ENCODE measurements around the gene FKBP11. TPM values are rescaled to one million over a fixed set of nuclear protein-coding genes. Genes with fewer than 3 reads are reported as not detected.

Gene FKBP11
- total RNA-seq, 2 donors from 2014 or later = 30.1 to 30.7 TPM

DNA sequence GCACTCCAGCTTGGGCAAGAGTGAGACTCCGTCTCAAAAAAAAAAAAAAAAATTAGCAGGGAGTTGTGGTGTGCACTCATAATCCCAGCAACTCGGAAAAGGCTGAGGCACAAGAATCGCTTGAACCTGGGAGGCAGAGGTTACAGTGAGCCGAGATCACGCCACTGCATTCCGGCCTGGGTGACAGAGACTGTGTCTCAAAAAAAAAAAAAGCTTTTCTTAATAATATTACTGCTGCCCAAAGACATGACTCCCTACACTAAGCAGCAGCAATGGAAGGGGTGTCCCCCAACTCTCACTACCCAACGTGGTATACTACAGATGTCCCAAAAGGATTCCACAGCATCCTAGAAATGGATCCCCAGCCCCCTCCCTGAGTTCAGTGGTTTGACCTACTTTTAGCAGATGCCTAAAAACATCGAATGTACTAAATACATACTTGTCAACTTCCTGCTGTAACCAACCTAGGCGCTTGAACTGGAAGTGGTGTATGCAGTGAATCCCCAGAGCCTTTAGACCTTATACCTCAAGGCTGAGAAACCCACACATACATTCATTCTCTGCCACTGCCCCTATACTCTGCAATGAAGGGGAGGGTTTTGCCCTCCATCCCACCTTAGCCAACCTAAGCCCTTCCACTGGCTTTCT is 8.5 kb upstream of the FKBP11 start:
- TF ChIP-seq, protein P1, sequence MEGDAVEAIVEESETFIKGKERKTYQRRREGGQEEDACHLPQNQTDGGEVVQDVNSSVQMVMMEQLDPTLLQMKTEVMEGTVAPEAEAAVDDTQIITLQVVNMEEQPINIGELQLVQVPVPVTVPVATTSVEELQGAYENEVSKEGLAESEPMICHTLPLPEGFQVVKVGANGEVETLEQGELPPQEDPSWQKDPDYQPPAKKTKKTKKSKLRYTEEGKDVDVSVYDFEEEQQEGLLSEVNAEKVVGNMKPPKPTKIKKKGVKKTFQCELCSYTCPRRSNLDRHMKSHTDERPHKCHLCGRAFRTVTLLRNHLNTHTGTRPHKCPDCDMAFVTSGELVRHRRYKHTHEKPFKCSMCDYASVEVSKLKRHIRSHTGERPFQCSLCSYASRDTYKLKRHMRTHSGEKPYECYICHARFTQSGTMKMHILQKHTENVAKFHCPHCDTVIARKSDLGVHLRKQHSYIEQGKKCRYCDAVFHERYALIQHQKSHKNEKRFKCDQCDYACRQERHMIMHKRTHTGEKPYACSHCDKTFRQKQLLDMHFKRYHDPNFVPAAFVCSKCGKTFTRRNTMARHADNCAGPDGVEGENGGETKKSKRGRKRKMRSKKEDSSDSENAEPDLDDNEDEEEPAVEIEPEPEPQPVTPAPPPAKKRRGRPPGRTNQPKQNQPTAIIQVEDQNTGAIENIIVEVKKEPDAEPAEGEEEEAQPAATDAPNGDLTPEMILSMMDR (conservative IDR thresholded peaks at IDR 0.05) = no peak
- H3K4me3 ChIP-seq (ENCODE audit: low read length) = no peak overlapping the region
- no peaks in the 10 kb centered on the region for H3K4me1 ChIP-seq (ENCODE audit: control insufficient read depth, insufficient read depth, low read length)
- peaks cover 71% of the 10 kb centered on the region for H3K36me3 Mint-ChIP-seq (ENCODE audit: low read depth)
- no peaks in the 10 kb centered on the region for H3K27me3 Mint-ChIP-seq (ENCODE audit: insufficient read depth)
- H3K4me3 Mint-ChIP-seq = no peak overlapping the region
- 96 to 100% methylated on average over 4 to 9 of the region's 9 CpGs for WGBS, 2 experiments (ENCODE audit: insufficient coverage in 1 of 2, insufficient read length in 1 of 2)
- no peaks in the 10 kb centered on the region for H3K4me1 Mint-ChIP-seq
- DNase-seq = no peak
- H3K9ac ChIP-seq (ENCODE audit: extremely low read depth, low read length, poor library complexity, severe bottlenecking) = no peak overlapping the region
- peaks cover 79% of the 10 kb centered on the region for H3K36me3 ChIP-seq (ENCODE audit: control insufficient read depth, insufficient read depth, low read length)
- no peaks in the 10 kb centered on the region for H3K27me3 ChIP-seq (ENCODE audit: control insufficient read depth, insufficient read depth, low read length, poor library complexity, severe bottlenecking)
- H3K27ac ChIP-seq (ENCODE audit: low read depth, low read length) = no peak overlapping the region
- H3K9me3 Mint-ChIP-seq = no peaks in the 10 kb centered on the region
- no peaks in the 10 kb centered on the region for H3K9me3 ChIP-seq (ENCODE audit: control insufficient read depth, low read length)
- no peak overlapping the region for H3K27ac Mint-ChIP-seq

DNA sequence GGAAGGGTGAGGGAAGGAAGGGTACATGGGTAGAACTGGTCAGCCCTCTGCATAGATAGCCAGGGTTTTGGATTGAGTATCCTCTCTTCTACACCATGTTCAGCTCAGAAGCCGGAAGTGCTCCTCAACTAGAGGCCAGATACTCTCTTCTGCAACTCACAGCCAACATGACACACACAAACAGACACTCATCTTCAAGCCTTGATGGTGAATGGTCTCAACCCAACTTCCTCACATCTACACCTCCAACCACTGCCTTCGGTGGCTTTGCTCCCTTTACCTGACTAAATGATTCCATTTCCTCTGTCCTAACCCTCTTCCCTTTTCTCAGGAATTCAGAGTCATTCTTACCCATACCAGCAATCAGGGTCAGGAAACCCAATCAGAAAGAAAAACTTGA is 7.6 kb upstream of the FKBP11 start:
- Histone ChIP-seq H3K9me3 (ENCODE audit: control insufficient read depth, low read length) (no peaks in the 10 kb centered on the region), H3K27me3 (ENCODE audit: control insufficient read depth, insufficient read depth, low read length, poor library complexity, severe bottlenecking) (no peaks in the 10 kb centered on the region), H3K4me3 (ENCODE audit: low read length) (no peak overlapping the region), H3K36me3 (ENCODE audit: control insufficient read depth, insufficient read depth, low read length) (peaks cover 77% of the 10 kb centered on the region), H3K9ac (ENCODE audit: extremely low read depth, low read length, poor library complexity, severe bottlenecking) (no peak overlapping the region), H3K27ac (ENCODE audit: low read depth, low read length) (no peak overlapping the region), H3K4me1 (ENCODE audit: control insufficient read depth, insufficient read depth, low read length) (no peaks in the 10 kb centered on the region)
- no peak for DNase-seq
- H3K27me3 Mint-ChIP-seq (ENCODE audit: insufficient read depth) = no peaks in the 10 kb centered on the region
- peaks cover 63% of the 10 kb centered on the region for H3K36me3 Mint-ChIP-seq (ENCODE audit: low read depth)
- no peaks in the 10 kb centered on the region for H3K9me3 Mint-ChIP-seq
- H3K4me3 Mint-ChIP-seq = no peak overlapping the region
- no peaks in the 10 kb centered on the region for H3K4me1 Mint-ChIP-seq
- no peak overlapping the region for H3K27ac Mint-ChIP-seq
- 47 to 50% methylated on average over 2 of the region's 2 CpGs for WGBS, 2 experiments (ENCODE audit: insufficient coverage in 1 of 2, insufficient read length in 1 of 2)
- TF ChIP-seq, protein P1 (conservative IDR thresholded peaks at IDR 0.05) = no peak

DNA sequence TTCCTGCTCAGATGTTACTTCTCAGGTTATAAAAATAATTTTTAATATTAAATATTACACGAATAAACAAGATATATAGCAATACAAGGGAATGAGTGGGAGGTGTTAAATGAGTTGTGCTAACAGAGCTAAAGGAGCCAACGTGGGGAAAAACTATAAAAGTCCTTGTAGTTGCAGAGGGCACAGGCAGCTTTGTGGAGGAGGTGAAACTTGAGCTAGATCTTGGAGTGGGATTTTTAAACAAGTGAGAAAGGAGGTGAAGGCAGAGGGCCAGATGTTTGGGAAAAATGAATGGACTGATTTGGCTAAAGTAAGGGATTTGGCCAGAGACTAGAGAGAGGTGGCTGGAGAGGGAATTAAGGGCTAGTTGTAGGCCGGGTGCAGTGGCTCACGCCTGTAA is 5.2 kb upstream of the FKBP11 start:
- Mint-ChIP-seq H3K9me3 (no peaks in the 10 kb centered on the region), H3K4me1 (peaks cover 9% of the 10 kb centered on the region), H3K27me3 (ENCODE audit: insufficient read depth) (no peaks in the 10 kb centered on the region), H3K36me3 (ENCODE audit: low read depth) (peaks cover 55% of the 10 kb centered on the region), H3K4me3 (no peak overlapping the region), H3K27ac (no peak overlapping the region)
- Histone ChIP-seq H3K27me3 (ENCODE audit: control insufficient read depth, insufficient read depth, low read length, poor library complexity, severe bottlenecking) (no peaks in the 10 kb centered on the region), H3K4me1 (ENCODE audit: control insufficient read depth, insufficient read depth, low read length) (no peaks in the 10 kb centered on the region), H3K36me3 (ENCODE audit: control insufficient read depth, insufficient read depth, low read length) (peaks cover 72% of the 10 kb centered on the region), H3K27ac (ENCODE audit: low read depth, low read length) (no peak overlapping the region), H3K9ac (ENCODE audit: extremely low read depth, low read length, poor library complexity, severe bottlenecking) (no peak overlapping the region), H3K9me3 (ENCODE audit: control insufficient read depth, low read length) (no peaks in the 10 kb centered on the region), H3K4me3 (ENCODE audit: low read length) (no peak overlapping the region)
- TF ChIP-seq, protein P1 (conservative IDR thresholded peaks at IDR 0.05) = no peak
- no peak for DNase-seq
- 98 to 100% methylated on average over 3 to 4 of the region's 4 CpGs for WGBS, 2 experiments (ENCODE audit: insufficient coverage in 1 of 2, insufficient read length in 1 of 2)
